ENCODE data around the gene ENDOD1.
A peak's percentile ranks its signal among the peaks of the same experiment; 100 is the strongest.

Gene ENDOD1

GRCh38 chr11:95076981-95077380, 12.7 kb upstream of the ENDOD1 start:
- DNase-seq, result no peak

- DNase-seq, result no peak
These were observed 11.1 kb upstream of the ENDOD1 start for GRCh38 chr11:95078526-95078925.

GRCh38 chr11:95081010-95081409, 8.6 kb upstream of the ENDOD1 start:
- DNase-seq, result no peak

- no peak for DNase-seq
These were observed 8.2 kb upstream of the ENDOD1 start for GRCh38 chr11:95081412-95081811.

- no peak for DNase-seq
These were observed 7.1 kb upstream of the ENDOD1 start for GRCh38 chr11:95082576-95083001.

GRCh38 chr11:95084509-95084908, 5.1 kb upstream of the ENDOD1 start:
- DNase-seq, result no peak

- no peak for DNase-seq
These were observed 4.4 kb upstream of the ENDOD1 start for GRCh38 chr11:95085117-95085816.

GRCh38 chr11:95086151-95086550, 3.5 kb upstream of the ENDOD1 start:
- DNase-seq, result no peak

- no peak for DNase-seq
These were observed 2.6 kb upstream of the ENDOD1 start for GRCh38 chr11:95086836-95087570.

- DNase-seq, result peak; percentile 19 to 52
These were observed 563 bp upstream of the ENDOD1 start for GRCh38 chr11:95088946-95089619.

GRCh38 chr11:95091663-95092180, 2.1 kb downstream of the ENDOD1 start:
- DNase-seq, result no peak

GRCh38 chr11:95092549-95093324, 3.1 kb downstream of the ENDOD1 start:
- DNase-seq, result peak in 1 of 2 donors; percentile 20

GRCh38 chr11:95093548-95093947, 3.9 kb downstream of the ENDOD1 start:
- no peak for DNase-seq

GRCh38 chr11:95095858-95096587, 6.4 kb downstream of the ENDOD1 start:
- peak in 1 of 2 donors; percentile 18 for DNase-seq

GRCh38 chr11:95097209-95097608, 7.6 kb downstream of the ENDOD1 start:
- DNase-seq, result no peak

- DNase-seq, result no peak
These were observed 9.2 kb downstream of the ENDOD1 start for GRCh38 chr11:95098826-95099225.

GRCh38 chr11:95100191-95100648, 10.6 kb downstream of the ENDOD1 start:
- no peak for DNase-seq

- no peak for DNase-seq
These were observed 11.3 kb downstream of the ENDOD1 start for GRCh38 chr11:95100856-95101507.

GRCh38 chr11:95101935-95102334, 12.3 kb downstream of the ENDOD1 start:
- no peak for DNase-seq

GRCh38 chr11:95102733-95103132, 13.1 kb downstream of the ENDOD1 start:
- no peak for DNase-seq

- no peak for DNase-seq
These were observed 14.1 kb downstream of the ENDOD1 start for GRCh38 chr11:95103701-95104100.

All from CD4-positive, alpha-beta T cell treated with Interleukin-4 for 1 hour (primary cell).